GM18858 (cell line): ENCODE results near the gene GPR108.
"Not testable (repeated sequence)": the region's sequence is repeated elsewhere in the genome, so short reads cannot be mapped to it uniquely, and the experiment has no call there.

Source experiments
- ATAC-seq: cut with Tn5 transposase; IDR thresholded peaks from one replicate; pipeline ENCODE4 v1.9.1; 2021; ENCODE audit not compliant: unreplicated experiment

GPR108 gene

GRCh38 chr19:6737284-6737872 is at the start of gene GPR108:
GPR108 (minus strand) TSS chr19:6737580; CDS start chr19:6737576, 4 bp downstream.
- peak; percentile 39 for ATAC-seq

- no peak for ATAC-seq
These were observed 41.8 kb upstream of the GPR108 start for GRCh38 chr19:6779206-6779605.

GRCh38 chr19:6778386-6778785 is 41.0 kb upstream of the GPR108 start:
- ATAC-seq: no peak

GRCh38 chr19:6777434-6777833 is 40.1 kb upstream of the GPR108 start:
- no peak for ATAC-seq

GRCh38 chr19:6776999-6777398 is 39.6 kb upstream of the GPR108 start:
- ATAC-seq: no peak

GRCh38 chr19:6776045-6776444 is 38.7 kb upstream of the GPR108 start:
- not testable (repeated sequence) for ATAC-seq

- ATAC-seq: no peak
These were observed 37.7 kb upstream of the GPR108 start for GRCh38 chr19:6774821-6775707.

GRCh38 chr19:6773323-6773931 is 36.0 kb upstream of the GPR108 start:
- no peak for ATAC-seq

- ATAC-seq: no peak
These were observed 35.5 kb upstream of the GPR108 start for GRCh38 chr19:6772866-6773322.

- ATAC-seq: no peak
These were observed 34.9 kb upstream of the GPR108 start, which contains the start of gene VAV1 for GRCh38 chr19:6772028-6772865. VAV1 (plus strand) TSS chr19:6772708; CDS start chr19:6772808, 100 bp downstream.

- not testable (repeated sequence) for ATAC-seq
These were observed 34.3 kb upstream of the GPR108 start for GRCh38 chr19:6771648-6772027.

GRCh38 chr19:6769006-6769619 is 31.7 kb upstream of the GPR108 start:
- no peak for ATAC-seq

GRCh38 chr19:6768236-6768785 is 30.9 kb upstream of the GPR108 start:
- no peak for ATAC-seq

- ATAC-seq: peak; percentile 46
These were observed 30.2 kb upstream of the GPR108 start, which contains the start of gene SH2D3A for GRCh38 chr19:6767357-6768235. SH2D3A (minus strand) TSS chr19:6767435; CDS start chr19:6763748, 3,687 bp downstream.

GRCh38 chr19:6767081-6767356 is 29.6 kb upstream of the GPR108 start:
- peak; percentile 17 for ATAC-seq

GRCh38 chr19:6766357-6767080 is 29.1 kb upstream of the GPR108 start:
- ATAC-seq: no peak

- ATAC-seq: no peak
These were observed 28.5 kb upstream of the GPR108 start for GRCh38 chr19:6765738-6766356.

- not testable (repeated sequence) for ATAC-seq
These were observed 24.9 kb upstream of the GPR108 start for GRCh38 chr19:6762253-6762797.
